Muscle layer of duodenum (tissue), 2 donors: ENCODE results near the gene SHISA4.
A peak's percentile ranks its signal among the peaks of the same experiment; 100 is the strongest.

ENCODE experiments used
- H3K27ac ChIP-seq: one replicate; pipeline ENCODE4 v1.7.0; 2013; ENCODE audit warnings: mild to moderate bottlenecking, low read length
- H3K27me3 ChIP-seq: one replicate; pipeline ENCODE4 v1.7.0; 2013; ENCODE audit warnings: low read depth, mild to moderate bottlenecking, control low read depth, low read length
- H3K36me3 ChIP-seq, 2 donors: one replicate each; pipeline ENCODE4 v1.7.0; 2013; ENCODE audit warnings: low read length in 2 of 2, control low read depth in 1 of 2, mild to moderate bottlenecking in 1 of 2; ENCODE audit not compliant: insufficient read depth in 2 of 2, control insufficient read depth in 1 of 2
- H3K4me1 ChIP-seq, 2 donors: one replicate each; pipeline ENCODE4 v1.7.0; 2013; ENCODE audit warnings: low read length in 2 of 2, mild to moderate bottlenecking in 2 of 2, control low read depth in 1 of 2, moderate library complexity in 1 of 2; ENCODE audit not compliant: insufficient read depth in 2 of 2, control insufficient read depth in 1 of 2
- H3K4me3 ChIP-seq, 2 donors: one replicate each; pipeline ENCODE4 v1.7.0; 2013; ENCODE audit warnings: low read length in 2 of 2, low read depth in 1 of 2, mild to moderate bottlenecking in 1 of 2
- H3K9me3 ChIP-seq, 2 donors: one replicate each; pipeline ENCODE4 v1.7.0; 2013; ENCODE audit warnings: low read length in 2 of 2, control low read depth in 1 of 2, mild to moderate bottlenecking in 1 of 2; ENCODE audit not compliant: control insufficient read depth in 1 of 2
- donor health status: healthy.

SHISA4 gene

DNA sequence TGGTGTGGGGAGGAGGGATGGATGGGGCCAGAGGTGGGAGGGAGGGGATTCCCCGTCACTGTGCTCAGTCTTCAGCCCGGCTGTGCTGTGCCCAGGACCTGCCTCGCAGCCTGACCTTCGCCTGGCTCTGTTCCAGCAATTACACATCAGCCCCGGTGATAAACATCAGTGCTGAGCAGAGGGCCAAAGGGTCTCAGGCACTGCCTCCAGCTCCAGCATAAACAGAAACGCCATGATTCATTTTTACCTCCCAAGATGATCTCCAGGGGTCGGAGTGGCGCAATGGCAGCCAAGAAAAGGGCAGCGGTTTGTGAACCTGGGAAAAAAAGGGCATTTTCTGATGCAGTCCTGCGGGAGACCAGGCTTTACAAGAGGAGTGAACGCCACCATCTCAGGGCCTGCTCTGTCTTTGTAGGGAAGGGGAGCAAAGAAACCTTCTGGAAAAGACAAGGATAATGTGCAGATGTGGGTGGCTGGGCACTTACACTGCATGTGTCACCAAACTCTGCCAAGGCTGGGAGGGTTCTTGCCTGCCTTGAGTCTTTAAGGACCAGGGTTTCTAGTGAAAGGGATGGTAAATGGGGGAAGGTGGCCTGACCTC, 28.1 kb downstream of the SHISA4 start:
- Histone ChIP-seq H3K4me1 (peaks cover 3 to 57% of the 10 kb centered on the region in 2 donors), H3K9me3 (no peaks in the 10 kb centered on the region), H3K4me3 (peak overlapping the region in 1 of 2 donors; percentile 27), H3K27me3 (no peaks in the 10 kb centered on the region), H3K27ac (peak overlapping the region; percentile 76), H3K36me3 (no peaks in the 10 kb centered on the region)

DNA sequence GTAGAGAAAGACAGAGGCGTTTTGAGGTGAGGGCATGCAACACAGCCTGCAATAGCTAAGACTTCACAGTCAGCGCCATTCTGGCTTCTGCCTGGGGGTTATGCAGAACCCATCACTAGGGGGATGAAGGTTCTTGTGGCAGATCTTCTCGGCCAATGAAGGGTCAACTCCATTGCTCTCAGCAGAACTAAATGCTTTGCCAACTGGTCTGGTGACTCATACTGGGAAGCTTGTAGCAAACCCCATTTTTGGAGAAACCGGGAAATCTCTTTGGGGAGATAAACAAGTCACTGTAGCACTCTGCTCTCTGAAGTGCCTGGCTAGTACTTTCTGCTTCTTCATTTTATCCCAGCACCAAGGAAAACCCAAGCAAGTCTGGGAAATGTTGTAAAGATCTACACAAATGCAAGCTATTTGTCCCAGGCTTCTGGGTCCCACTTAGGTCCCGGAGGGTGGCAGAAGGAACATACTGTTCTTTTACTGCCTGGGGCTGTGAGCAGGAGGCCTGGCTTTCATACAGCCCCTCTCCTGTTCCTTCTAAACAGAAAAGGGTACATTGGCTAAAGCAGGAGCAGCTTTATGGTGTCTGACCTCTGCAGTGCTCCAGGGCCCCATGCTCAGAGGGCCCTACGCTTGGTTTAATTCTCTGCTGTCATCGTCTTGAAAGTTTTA, 28.8 kb downstream of the SHISA4 start:
- H3K27ac ChIP-seq = peak overlapping the region; percentile 76
- no peaks in the 10 kb centered on the region for H3K9me3 ChIP-seq
- no peaks in the 10 kb centered on the region for H3K27me3 ChIP-seq
- peaks cover 3 to 55% of the 10 kb centered on the region in 2 donors for H3K4me1 ChIP-seq
- H3K36me3 ChIP-seq = peaks cover 3 to 4% of the 10 kb centered on the region in 2 donors
- peak overlapping the region in 1 of 2 donors; percentile 27 for H3K4me3 ChIP-seq

DNA sequence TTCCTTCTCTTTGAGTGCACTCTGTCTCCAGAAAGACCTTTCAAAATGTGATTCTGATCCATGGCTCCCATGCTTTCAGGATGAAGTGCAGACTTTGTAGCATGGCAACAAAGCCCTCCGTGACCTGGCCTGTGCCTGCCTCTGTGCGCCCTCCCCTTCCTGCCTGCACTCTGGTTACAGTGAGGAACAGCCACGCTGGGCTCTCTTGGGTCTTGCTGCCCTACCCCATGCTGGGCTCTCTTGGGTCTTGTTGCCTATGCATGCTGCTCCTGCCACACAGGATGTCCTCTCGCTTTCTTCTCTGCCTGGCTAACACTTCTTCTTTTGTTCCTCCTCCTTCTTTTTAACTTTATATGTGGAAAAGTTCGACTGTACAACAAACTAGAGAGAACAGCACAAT, 29.6 kb downstream of the SHISA4 start:
- Histone ChIP-seq H3K27me3 (no peaks in the 10 kb centered on the region), H3K4me1 (peaks cover 3 to 55% of the 10 kb centered on the region in 2 donors), H3K36me3 (peaks cover 3 to 4% of the 10 kb centered on the region in 2 donors), H3K4me3 (no peak overlapping the region), H3K27ac (peak overlapping the region; percentile 76), H3K9me3 (no peaks in the 10 kb centered on the region)

DNA sequence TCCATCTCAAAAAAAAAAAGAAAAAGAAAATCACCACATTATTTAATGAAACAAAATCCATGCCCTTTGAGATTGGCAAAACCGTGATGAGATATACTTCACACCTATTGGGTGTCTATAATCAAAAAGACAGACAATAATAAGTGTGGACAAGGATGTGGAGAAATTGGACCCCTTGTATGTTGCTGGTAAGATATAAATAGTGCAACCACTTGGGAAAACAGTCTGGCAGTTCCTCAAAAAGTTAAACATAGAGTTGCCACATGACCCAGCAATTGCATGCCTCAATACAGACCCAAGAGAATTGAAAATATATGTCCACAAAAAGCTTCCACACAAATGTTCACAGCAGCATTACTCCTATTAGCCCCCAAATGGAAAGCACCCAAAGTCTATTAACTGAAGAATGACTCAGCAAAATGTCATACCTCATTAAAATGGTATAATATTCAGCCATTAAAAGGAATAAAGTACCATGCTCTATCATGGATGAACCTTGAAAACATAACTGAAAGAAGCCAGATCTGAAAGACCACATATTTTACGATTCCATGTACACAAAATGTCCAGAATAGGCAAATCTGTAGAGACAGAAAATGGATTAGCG, 33.4 kb downstream of the SHISA4 start:
- no peak overlapping the region for H3K27ac ChIP-seq
- peaks cover 0 to 58% of the 10 kb centered on the region in 2 donors for H3K4me1 ChIP-seq
- H3K36me3 ChIP-seq = peaks cover 3 to 4% of the 10 kb centered on the region in 2 donors
- no peaks in the 10 kb centered on the region for H3K27me3 ChIP-seq
- H3K9me3 ChIP-seq = no peaks in the 10 kb centered on the region
- no peak overlapping the region for H3K4me3 ChIP-seq

DNA sequence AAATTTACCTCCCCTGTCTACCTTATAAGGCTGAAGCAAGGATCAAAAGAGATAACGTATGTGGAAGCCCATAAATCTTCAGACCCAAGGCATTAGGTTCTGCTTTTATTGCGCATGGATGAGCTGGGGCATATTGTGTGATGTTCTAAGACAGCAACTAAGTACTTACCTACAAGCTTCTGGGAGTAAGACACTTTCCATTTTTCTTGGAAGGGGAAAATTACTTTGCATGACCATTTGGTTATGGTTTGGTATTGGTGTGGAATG, 36.5 kb downstream of the SHISA4 start:
- no peaks in the 10 kb centered on the region for H3K27me3 ChIP-seq
- H3K4me3 ChIP-seq = no peak overlapping the region
- H3K27ac ChIP-seq = no peak overlapping the region
- H3K36me3 ChIP-seq = peaks cover 3 to 9% of the 10 kb centered on the region in 2 donors
- H3K4me1 ChIP-seq = peaks cover 0 to 33% of the 10 kb centered on the region in 2 donors
- H3K9me3 ChIP-seq = no peaks in the 10 kb centered on the region

DNA sequence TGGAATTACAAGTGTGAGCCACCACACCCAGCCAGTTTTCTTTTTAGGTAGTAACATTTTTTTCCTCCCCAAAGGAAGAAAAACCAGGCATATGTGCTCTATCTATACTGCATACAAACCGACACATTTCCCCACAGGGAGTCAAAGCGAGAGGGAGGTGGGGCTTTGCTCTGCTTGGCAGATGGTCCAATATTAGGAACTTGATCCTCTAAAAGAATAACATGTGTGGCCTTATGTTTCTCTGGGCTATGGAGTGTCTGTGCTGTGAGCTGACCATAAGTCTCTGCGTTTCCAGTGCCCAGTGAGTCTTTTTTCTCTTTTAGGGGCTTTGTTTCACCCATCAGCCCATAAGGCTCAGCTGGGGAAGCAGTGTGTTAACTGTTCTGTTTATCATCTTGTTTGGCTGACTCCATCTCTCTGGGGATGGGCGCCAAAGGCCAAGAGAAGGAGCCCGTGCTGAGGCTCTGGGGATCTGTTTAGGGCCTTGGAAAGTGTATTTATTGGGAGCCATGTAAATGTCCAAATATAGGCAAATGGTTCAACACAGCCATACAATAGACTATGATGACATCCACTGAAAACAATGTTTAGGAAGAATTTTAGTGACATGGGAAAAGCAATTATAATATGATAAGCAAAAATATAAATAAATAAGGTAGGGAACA, 37.4 kb downstream of the SHISA4 start:
- peaks cover 5 to 9% of the 10 kb centered on the region in 2 donors for H3K36me3 ChIP-seq
- H3K27ac ChIP-seq = peak overlapping the region; percentile 36
- H3K27me3 ChIP-seq = no peaks in the 10 kb centered on the region
- H3K4me1 ChIP-seq = peaks cover 0 to 36% of the 10 kb centered on the region in 2 donors
- H3K9me3 ChIP-seq = no peaks in the 10 kb centered on the region
- H3K4me3 ChIP-seq = no peak overlapping the region

DNA sequence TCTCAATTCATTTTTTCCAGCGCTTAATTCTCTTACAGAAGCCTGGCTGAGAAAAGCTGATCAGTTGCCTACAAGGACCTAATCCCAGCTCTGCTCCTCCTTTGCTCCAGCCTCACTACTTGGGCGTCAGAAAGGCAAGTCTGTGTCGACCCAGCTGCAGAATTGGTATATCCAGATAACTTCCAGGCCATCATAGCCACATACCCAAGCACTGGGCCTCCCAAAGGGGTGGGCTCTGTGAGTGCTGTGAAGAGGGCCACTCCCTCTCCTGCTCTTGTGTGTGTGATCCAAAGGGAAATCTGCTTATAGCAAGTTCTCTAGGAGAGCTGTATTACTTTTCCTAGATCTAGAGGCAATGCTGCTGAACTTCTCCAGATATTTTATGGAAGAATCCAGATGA, 39.6 kb downstream of the SHISA4 start:
- Histone ChIP-seq H3K36me3 (peaks cover 2 to 12% of the 10 kb centered on the region in 2 donors), H3K27me3 (no peaks in the 10 kb centered on the region), H3K4me1 (peaks cover 0 to 33% of the 10 kb centered on the region in 2 donors), H3K9me3 (no peaks in the 10 kb centered on the region), H3K4me3 (no peak overlapping the region), H3K27ac (no peak overlapping the region)

DNA sequence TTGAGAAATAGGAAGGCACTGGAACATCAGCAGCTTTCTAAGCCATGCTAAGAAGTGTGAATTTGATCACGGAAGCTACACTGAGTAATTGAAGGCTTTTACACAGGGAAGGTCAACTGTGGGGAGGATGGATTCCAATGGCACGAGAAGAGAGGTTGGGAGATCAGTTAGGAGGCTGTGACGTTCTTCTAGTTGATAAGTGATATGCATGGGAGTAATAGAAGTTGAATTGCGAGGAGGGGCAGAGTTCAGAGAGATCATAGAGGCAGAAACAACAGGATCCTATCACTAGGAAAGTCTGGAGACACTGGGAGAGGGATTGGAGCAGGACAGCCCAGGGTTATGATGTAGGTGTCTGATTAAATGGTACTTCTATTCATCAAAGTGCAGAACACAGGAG, 41.4 kb downstream of the SHISA4 start:
- H3K27me3 ChIP-seq = no peaks in the 10 kb centered on the region
- H3K36me3 ChIP-seq = peaks cover 2 to 12% of the 10 kb centered on the region in 2 donors
- peaks cover 0 to 41% of the 10 kb centered on the region in 2 donors for H3K4me1 ChIP-seq
- H3K9me3 ChIP-seq = no peaks in the 10 kb centered on the region
- H3K4me3 ChIP-seq = no peak overlapping the region
- no peak overlapping the region for H3K27ac ChIP-seq

DNA sequence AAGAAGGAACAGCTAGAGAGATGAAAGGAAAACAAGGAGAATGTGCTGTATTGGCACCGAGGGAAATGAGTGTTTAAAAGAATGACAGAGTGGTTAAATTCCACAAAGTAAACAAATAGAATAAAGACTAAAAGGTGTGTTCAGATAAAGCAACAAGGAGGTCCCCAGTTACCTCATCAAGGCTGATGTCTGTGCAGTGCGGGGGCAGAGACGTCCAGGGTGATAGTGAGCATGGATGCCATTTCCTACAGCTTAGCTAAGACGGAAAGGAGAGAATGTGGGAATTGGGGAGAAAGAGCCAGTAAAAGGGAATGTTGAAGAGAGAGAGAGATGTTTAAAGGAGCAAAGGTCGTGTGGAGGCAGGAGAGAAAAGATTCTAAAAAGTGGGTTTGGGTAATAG, 42.1 kb downstream of the SHISA4 start:
- Histone ChIP-seq H3K4me3 (no peak overlapping the region), H3K27ac (no peak overlapping the region), H3K36me3 (peaks cover 2 to 12% of the 10 kb centered on the region in 2 donors), H3K9me3 (no peaks in the 10 kb centered on the region), H3K4me1 (peaks cover 0 to 40% of the 10 kb centered on the region in 2 donors), H3K27me3 (no peaks in the 10 kb centered on the region)

DNA sequence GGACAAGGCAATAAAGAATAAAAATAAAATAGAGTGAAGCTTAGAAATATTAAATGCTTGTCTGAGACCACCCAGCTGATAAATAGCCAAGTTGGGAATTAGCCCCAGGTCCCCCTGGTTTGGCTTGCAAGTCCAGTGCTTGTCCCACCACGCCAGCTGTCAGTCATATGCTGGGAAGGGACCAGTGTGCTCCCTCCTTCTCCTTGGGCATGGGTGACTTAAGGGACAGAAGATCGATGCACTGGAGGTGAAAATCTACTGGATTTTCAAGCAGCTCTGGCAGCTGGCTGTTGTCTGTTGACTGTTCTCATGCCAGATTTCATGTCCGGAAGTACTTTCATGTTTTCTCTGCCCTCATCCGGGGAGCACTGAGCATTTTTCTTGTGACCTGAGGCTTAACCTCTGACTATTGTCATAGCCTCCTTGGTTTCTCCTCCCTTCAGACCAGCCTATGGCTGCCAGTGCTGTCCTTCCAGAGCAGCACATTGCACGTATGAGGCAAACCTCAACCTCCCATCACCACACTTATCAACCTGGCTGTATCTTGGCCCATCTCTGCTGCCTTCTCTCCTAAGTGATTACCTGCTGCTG, 45.2 kb downstream of the SHISA4 start:
- Histone ChIP-seq H3K4me3 (peak overlapping the region in 1 of 2 donors; percentile 29), H3K36me3 (peaks cover 2 to 12% of the 10 kb centered on the region in 2 donors), H3K27me3 (no peaks in the 10 kb centered on the region), H3K27ac (peak overlapping the region; percentile 26), H3K9me3 (no peaks in the 10 kb centered on the region), H3K4me1 (peaks cover 0 to 44% of the 10 kb centered on the region in 2 donors)

DNA sequence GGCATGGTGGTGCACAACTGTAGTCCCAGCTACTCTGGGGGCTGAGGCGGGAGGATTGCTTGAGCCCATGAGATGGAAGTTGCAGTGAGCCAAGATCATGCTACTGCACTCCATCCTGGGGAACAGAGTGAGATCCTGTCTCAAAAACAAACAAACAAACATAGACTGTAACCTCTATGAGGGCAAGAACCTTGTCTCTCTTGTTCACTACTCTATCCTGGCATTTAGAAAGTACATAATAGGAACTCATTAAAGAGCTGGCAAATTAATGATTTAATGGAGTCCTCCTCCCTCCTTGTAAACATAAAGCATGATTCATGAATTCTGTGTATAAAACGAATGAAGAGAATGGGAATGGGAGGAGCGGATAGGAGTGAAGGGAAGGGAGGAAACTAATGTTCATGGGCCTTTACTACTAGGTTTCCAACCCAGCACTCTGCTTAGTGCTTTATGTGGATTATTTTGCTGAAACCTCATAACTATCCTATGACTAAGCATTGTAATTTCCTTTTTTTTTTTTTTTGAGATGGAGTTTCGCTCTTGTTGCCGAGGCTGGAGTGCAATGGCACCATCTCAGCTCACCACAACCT, 49.0 kb downstream of the SHISA4 start:
- no peaks in the 10 kb centered on the region for H3K9me3 ChIP-seq
- H3K4me1 ChIP-seq = peaks cover 0 to 40% of the 10 kb centered on the region in 2 donors
- no peaks in the 10 kb centered on the region for H3K27me3 ChIP-seq
- H3K36me3 ChIP-seq = no peaks in the 10 kb centered on the region
- no peak overlapping the region for H3K27ac ChIP-seq
- H3K4me3 ChIP-seq = no peak overlapping the region
